H54 (cell line): Measurements from ENCODE around the gene CA12.

Experiments used
- DNase-seq: peaks from one replicate; pipeline ENCODE4 v3.0.0; 2011; ENCODE audit warnings: low spot score, mixed read lengths; ENCODE audit not compliant: insufficient read length
- FAIRE-seq: peaks from 3 replicates; lab custom pipeline; 2011; peaks lifted over from hg19 to GRCh38; lab: Jason Lieb, UNC
- POLR2A ChIP-seq: IDR thresholded peaks from 2 replicates; pipeline ENCODE4 v1.6.1; 2011; ENCODE audit warnings: low read depth, mild to moderate bottlenecking, low read length

Gene CA12

GRCh38 chr15:63365273-63365680 is 16.4 kb downstream of the CA12 start:
- DNase-seq (no peak), FAIRE-seq (no peak)
- TF ChIP-seq POLR2A = no peak

GRCh38 chr15:63364399-63365272 is 17.0 kb downstream of the CA12 start:
- DNase-seq (no peak), FAIRE-seq (no peak)
- no peak for TF ChIP-seq POLR2A

GRCh38 chr15:63363292-63363691 is 18.4 kb downstream of the CA12 start:
- no peak for TF ChIP-seq POLR2A
- DNase-seq = no peak
- no peak for FAIRE-seq

- TF ChIP-seq POLR2A = no peak
- FAIRE-seq (no peak), DNase-seq (no peak)
These were observed 18.8 kb downstream of the CA12 start for GRCh38 chr15:63362885-63363284.

GRCh38 chr15:63362196-63362595 is 19.4 kb downstream of the CA12 start:
- FAIRE-seq = no peak
- no peak for DNase-seq
- TF ChIP-seq POLR2A = no peak

GRCh38 chr15:63360170-63360569 is 21.5 kb downstream of the CA12 start:
- no peak for TF ChIP-seq POLR2A
- FAIRE-seq (no peak), DNase-seq (no peak)

- no peak for TF ChIP-seq POLR2A
- DNase-seq = no peak
- FAIRE-seq = no peak
These were observed 23.2 kb downstream of the CA12 start for GRCh38 chr15:63358241-63359029.

- no peak for TF ChIP-seq POLR2A
- FAIRE-seq = no peak
- DNase-seq = no peak
These were observed 23.9 kb downstream of the CA12 start for GRCh38 chr15:63357731-63358130.

GRCh38 chr15:63357061-63357460 is 24.6 kb downstream of the CA12 start:
- DNase-seq (no peak), FAIRE-seq (no peak)
- no peak for TF ChIP-seq POLR2A

- FAIRE-seq = no peak
- DNase-seq = no peak
- TF ChIP-seq POLR2A = no peak
These were observed 26.6 kb downstream of the CA12 start for GRCh38 chr15:63354821-63355650.

- TF ChIP-seq POLR2A = no peak
- FAIRE-seq (no peak), DNase-seq (no peak)
These were observed 27.8 kb downstream of the CA12 start for GRCh38 chr15:63353887-63354286.

- no peak for TF ChIP-seq POLR2A
- FAIRE-seq (no peak), DNase-seq (no peak)
These were observed 28.4 kb downstream of the CA12 start for GRCh38 chr15:63353261-63353660.

- TF ChIP-seq POLR2A = no peak
- DNase-seq (no peak), FAIRE-seq (no peak)
These were observed 28.8 kb downstream of the CA12 start for GRCh38 chr15:63352808-63353207.

GRCh38 chr15:63351170-63351569 is 30.5 kb downstream of the CA12 start:
- no peak for FAIRE-seq
- no peak for TF ChIP-seq POLR2A
- no peak for DNase-seq
